Measurements from ENCODE around the gene NKD2. TPM values are rescaled to one million over a fixed set of nuclear protein-coding genes. Genes with fewer than 3 reads are reported as not detected.
"Not testable (repeated sequence)": the region's sequence is repeated elsewhere in the genome, so short reads cannot be mapped to it uniquely, and the experiment has no call there.

The NKD2 gene
- total RNA-seq, 1 donor from 2014 or later, result 0.26 TPM

GRCh38 chr5:1060535-1060981 lies 52.0 kb downstream of the NKD2 start:
- no peak for FAIRE-seq
- DNase-seq (ENCODE audit: low read depth), result no peak
- Histone ChIP-seq H3K27me3 (ENCODE audit: control insufficient read depth, insufficient read depth, low read length) (no peaks in the 10 kb centered on the region), H3K4me3 (ENCODE audit: low read depth, low read length) (no peak overlapping the region), H3K36me3 (ENCODE audit: control insufficient read depth, insufficient read depth, low read length) (no peaks in the 10 kb centered on the region)
- TF ChIP-seq CTCF (IDR thresholded peaks at IDR 0.05; ENCODE audit: insufficient read depth, low read length, severe bottlenecking), result no peak

GRCh38 chr5:1061292-1061691 lies 52.7 kb downstream of the NKD2 start:
- DNase-seq (ENCODE audit: low read depth); FAIRE-seq; H3K4me3 ChIP-seq (ENCODE audit: low read depth, low read length); H3K27me3 ChIP-seq (ENCODE audit: control insufficient read depth, insufficient read depth, low read length); H3K36me3 ChIP-seq (ENCODE audit: control insufficient read depth, insufficient read depth, low read length): not testable (repeated sequence)

GRCh38 chr5:1061916-1062315 lies 53.3 kb downstream of the NKD2 start:
- no peak for FAIRE-seq
- H3K4me3 ChIP-seq (ENCODE audit: low read depth, low read length), result no peak overlapping the region
- DNase-seq (ENCODE audit: low read depth), result no peak
- no peak for TF ChIP-seq CTCF (IDR thresholded peaks at IDR 0.05; ENCODE audit: insufficient read depth, low read length, severe bottlenecking)
- no peaks in the 10 kb centered on the region for H3K27me3 ChIP-seq (ENCODE audit: control insufficient read depth, insufficient read depth, low read length)
- no peaks in the 10 kb centered on the region for H3K36me3 ChIP-seq (ENCODE audit: control insufficient read depth, insufficient read depth, low read length)

- TF ChIP-seq CTCF (IDR thresholded peaks at IDR 0.05; ENCODE audit: insufficient read depth, low read length, severe bottlenecking), result no peak
- no peak overlapping the region for H3K4me3 ChIP-seq (ENCODE audit: low read depth, low read length)
- no peaks in the 10 kb centered on the region for H3K36me3 ChIP-seq (ENCODE audit: control insufficient read depth, insufficient read depth, low read length)
- FAIRE-seq (no peak), DNase-seq (ENCODE audit: low read depth) (no peak)
- no peaks in the 10 kb centered on the region for H3K27me3 ChIP-seq (ENCODE audit: control insufficient read depth, insufficient read depth, low read length)
Measured at GRCh38 chr5:1062761-1063568, 54.4 kb downstream of the NKD2 start.

- Histone ChIP-seq H3K36me3 (ENCODE audit: control insufficient read depth, insufficient read depth, low read length) (no peaks in the 10 kb centered on the region), H3K4me3 (ENCODE audit: low read depth, low read length) (no peak overlapping the region), H3K27me3 (ENCODE audit: control insufficient read depth, insufficient read depth, low read length) (no peaks in the 10 kb centered on the region)
- DNase-seq (ENCODE audit: low read depth), result no peak
- no peak for FAIRE-seq
- no peak for TF ChIP-seq CTCF (IDR thresholded peaks at IDR 0.05; ENCODE audit: insufficient read depth, low read length, severe bottlenecking)
Measured at GRCh38 chr5:1063661-1064382, 55.2 kb downstream of the NKD2 start.

GRCh38 chr5:1064383-1065142 lies 56.0 kb downstream of the NKD2 start:
- FAIRE-seq (no peak), DNase-seq (ENCODE audit: low read depth) (no peak)
- no peak for TF ChIP-seq CTCF (IDR thresholded peaks at IDR 0.05; ENCODE audit: insufficient read depth, low read length, severe bottlenecking)
- Histone ChIP-seq H3K36me3 (ENCODE audit: control insufficient read depth, insufficient read depth, low read length) (no peaks in the 10 kb centered on the region), H3K27me3 (ENCODE audit: control insufficient read depth, insufficient read depth, low read length) (no peaks in the 10 kb centered on the region), H3K4me3 (ENCODE audit: low read depth, low read length) (no peak overlapping the region)
